Neural progenitor cell (in vitro differentiated cells): ENCODE data around the gene PRSS12. TPM values are rescaled to one million over a fixed set of nuclear protein-coding genes. Genes with fewer than 3 reads are reported as not detected.

Source experiments
- DNase-seq: peaks from one replicate; pipeline ENCODE4 v3.0.0-alpha.2; 2016; ENCODE audit warnings: low spot score
- H2AFZ ChIP-seq: fragments of 200-600 bp; sonication (generic); replicated peaks from 2 replicates; pipeline ENCODE4 v1.6.1; 2016; ENCODE audit warnings: antibody characterized with exemption
- H3F3A ChIP-seq: fragments of 200-600 bp; sonication (generic); 2 replicates; pipeline ENCODE4 v1.6.1; 2016; ENCODE audit warnings: antibody characterized with exemption, low read depth
- H3K27ac ChIP-seq: fragments of 200-600 bp; sonication (generic); 2 replicates; pipeline ENCODE4 v1.5.1; 2016; ENCODE audit warnings: mild to moderate bottlenecking
- H3K27me3 ChIP-seq: fragments of 200-600 bp; sonication (generic); 2 replicates; pipeline ENCODE4 v1.6.1; 2016; ENCODE audit warnings: mild to moderate bottlenecking, moderate library complexity
- H3K36me3 ChIP-seq: fragments of 200-600 bp; sonication (generic); 2 replicates; pipeline ENCODE4 v1.5.1; 2016
- H3K4me1 ChIP-seq: fragments of 200-600 bp; sonication (generic); 2 replicates; pipeline ENCODE4 v1.6.1; 2016; ENCODE audit warnings: mixed run types
- H3K4me2 ChIP-seq: fragments of 200-600 bp; sonication (generic); 2 replicates; pipeline ENCODE4 v1.6.1; 2016
- H3K4me3 ChIP-seq: fragments of 200-600 bp; sonication (generic); 2 replicates; pipeline ENCODE4 v1.5.1; 2016
- H3K79me2 ChIP-seq: fragments of 200-600 bp; sonication (generic); 2 replicates; pipeline ENCODE4 v1.6.1; 2016; ENCODE audit warnings: low read depth
- H3K9ac ChIP-seq: fragments of 200-600 bp; sonication (generic); 2 replicates; pipeline ENCODE4 v1.6.1; 2016
- H3K9me3 ChIP-seq: fragments of 200-600 bp; sonication (generic); 2 replicates; pipeline ENCODE4 v1.5.1; 2016; ENCODE audit warnings: low read depth
- H4K20me1 ChIP-seq: fragments of 200-600 bp; sonication (generic); 2 replicates; pipeline ENCODE4 v1.6.1; 2016; ENCODE audit warnings: low read depth
- H3K27ac Mint-ChIP-seq: 3 replicates; pipeline ENCODE4 v1.8.0; 2021; ENCODE audit warnings: mixed read lengths
- H3K27me3 Mint-ChIP-seq: 2 replicates; pipeline ENCODE4 v1.8.0; 2022; ENCODE audit warnings: low read depth, mild to moderate bottlenecking, inconsistent platforms, moderate library complexity, mixed read lengths; ENCODE audit not compliant: insufficient read depth
- H3K36me3 Mint-ChIP-seq: 3 replicates; pipeline ENCODE4 v1.8.0; 2021; ENCODE audit warnings: mixed read lengths
- H3K4me1 Mint-ChIP-seq: 3 replicates; pipeline ENCODE4 v1.8.0; 2021; ENCODE audit warnings: mixed read lengths
- H3K4me3 Mint-ChIP-seq: 3 replicates; pipeline ENCODE4 v1.8.0; 2021; ENCODE audit warnings: mild to moderate bottlenecking, moderate library complexity, mixed read lengths
- H3K9me3 Mint-ChIP-seq: 3 replicates; pipeline ENCODE4 v1.8.0; 2020; ENCODE audit warnings: mixed read lengths
- CTCF ChIP-seq: fragments of 200-600 bp; sonication (generic); IDR thresholded peaks from 2 replicates; pipeline ENCODE4 v1.5.1; 2017; ENCODE audit warnings: antibody characterized with exemption, mild to moderate bottlenecking
- EZH2 ChIP-seq: fragments of 200-600 bp; sonication (generic); IDR thresholded peaks from 2 replicates; pipeline ENCODE4 v1.6.1; 2017; ENCODE audit warnings: antibody characterized with exemption, mild to moderate bottlenecking, moderate library complexity
- EZH2phosphoT487 ChIP-seq: fragments of 200-600 bp; sonication (generic); IDR thresholded peaks from 2 replicates; pipeline ENCODE4 v1.6.1; 2017; ENCODE audit warnings: antibody characterized with exemption
- total RNA-seq: library from RNA; depleted of rRNA; stranded (reverse); fragments of >200 nt; gene quantifications from 2 replicates; pipeline ENCODE4 v1.2.3, GENCODE V29; 2015; ENCODE audit warnings: low replicate concordance

PRSS12 gene
- total RNA-seq, 1 donor from 2014 or later: 1.9 TPM

GRCh38 chr4:118353534-118354030 is 779 bp upstream of the PRSS12 start:
- Histone ChIP-seq H3K9me3 (no peaks in the 10 kb centered on the region), H3K4me2 (peak overlapping the region; percentile 89), H3K4me3 (peak overlapping the region; percentile 53), H3K36me3 (no peaks in the 10 kb centered on the region), H2AFZ (peak overlapping the region; percentile 94), H3K27ac (no peak overlapping the region), H3K27me3 (peaks cover 48% of the 10 kb centered on the region), H3K9ac (no peak overlapping the region), H3F3A (peaks cover 24% of the 10 kb centered on the region), H4K20me1 (no peaks in the 10 kb centered on the region), H3K79me2 (no peaks in the 10 kb centered on the region), H3K4me1 (peaks cover 6% of the 10 kb centered on the region)
- Mint-ChIP-seq H3K27me3 (peaks cover 21% of the 10 kb centered on the region), H3K36me3 (no peaks in the 10 kb centered on the region), H3K4me1 (peaks cover 12% of the 10 kb centered on the region), H3K9me3 (peaks cover 3% of the 10 kb centered on the region), H3K4me3 (peak overlapping the region; percentile 86), H3K27ac (no peak overlapping the region)
- DNase-seq: peak; percentile 54
- no peak for TF ChIP-seq EZH2
- TF ChIP-seq EZH2phosphoT487: no peak
- TF ChIP-seq CTCF: no peak

GRCh38 chr4:118351851-118352827 is 664 bp downstream of the PRSS12 start:
- Histone ChIP-seq H3K4me3 (peak overlapping the region; percentile 53), H3F3A (peaks cover 24% of the 10 kb centered on the region), H3K36me3 (no peaks in the 10 kb centered on the region), H3K9me3 (no peaks in the 10 kb centered on the region), H3K4me2 (peak overlapping the region; percentile 89), H3K9ac (no peak overlapping the region), H2AFZ (peak overlapping the region; percentile 94), H3K4me1 (peaks cover 6% of the 10 kb centered on the region), H4K20me1 (no peaks in the 10 kb centered on the region), H3K79me2 (no peaks in the 10 kb centered on the region), H3K27ac (no peak overlapping the region), H3K27me3 (peaks cover 48% of the 10 kb centered on the region)
- Mint-ChIP-seq H3K27ac (peak overlapping the region; percentile 8), H3K4me3 (peak overlapping the region; percentile 86), H3K9me3 (peaks cover 3% of the 10 kb centered on the region), H3K4me1 (peaks cover 12% of the 10 kb centered on the region), H3K36me3 (no peaks in the 10 kb centered on the region), H3K27me3 (peaks cover 21% of the 10 kb centered on the region)
- peak; percentile 84 for TF ChIP-seq EZH2
- peak; percentile 77 for TF ChIP-seq EZH2phosphoT487
- TF ChIP-seq CTCF: no peak
- DNase-seq: peak; percentile 63

- no peak overlapping the region for H3K4me3 ChIP-seq
- H3K79me2 ChIP-seq: no peaks in the 10 kb centered on the region
- H3F3A ChIP-seq: peaks cover 24% of the 10 kb centered on the region
- no peak overlapping the region for H3K9ac ChIP-seq
- Mint-ChIP-seq H3K36me3 (no peaks in the 10 kb centered on the region), H3K9me3 (peaks cover 3% of the 10 kb centered on the region), H3K4me1 (peaks cover 12% of the 10 kb centered on the region), H3K27me3 (peaks cover 21% of the 10 kb centered on the region), H3K4me3 (no peak overlapping the region), H3K27ac (no peak overlapping the region)
- H3K27ac ChIP-seq: no peak overlapping the region
- peaks cover 6% of the 10 kb centered on the region for H3K4me1 ChIP-seq
- no peak overlapping the region for H2AFZ ChIP-seq
- H3K4me2 ChIP-seq: no peak overlapping the region
- peaks cover 48% of the 10 kb centered on the region for H3K27me3 ChIP-seq
- no peaks in the 10 kb centered on the region for H4K20me1 ChIP-seq
- no peak for DNase-seq
- no peaks in the 10 kb centered on the region for H3K9me3 ChIP-seq
- TF ChIP-seq CTCF (no peak), EZH2 (no peak), EZH2phosphoT487 (no peak)
- H3K36me3 ChIP-seq: no peaks in the 10 kb centered on the region
Measured at GRCh38 chr4:118350961-118351360, 1.8 kb downstream of the PRSS12 start.
